Measurements from ENCODE around the gene ADI1.

ADI1 gene

GRCh38 chr2:3532941-3533340 lies 13.6 kb upstream of the ADI1 start:
- no peak for TF ChIP-seq POLR2AphosphoS5 (IDR thresholded peaks at IDR 0.05; ENCODE audit: low read depth, low read length)
- no peak for TF ChIP-seq FOXP2 (optimal IDR thresholded peaks at IDR 0.05; ENCODE audit: borderline replicate concordance, extremely low read depth, extremely low read length, insufficient read depth)
- TF ChIP-seq TAF1 (IDR thresholded peaks at IDR 0.05; ENCODE audit: borderline replicate concordance, insufficient read depth, low read length): no peak
- TF ChIP-seq SIN3A (IDR thresholded peaks at IDR 0.05; ENCODE audit: borderline replicate concordance, insufficient read depth, low read length): no peak
- no peak for TF ChIP-seq REST (IDR thresholded peaks at IDR 0.05; ENCODE audit: insufficient read depth in 1 of 2, low read depth in 2 of 2, low read length in 2 of 2)

- TF ChIP-seq REST (IDR thresholded peaks at IDR 0.05; ENCODE audit: insufficient read depth in 1 of 2, low read depth in 2 of 2, low read length in 2 of 2) (no peak), TAF1 (IDR thresholded peaks at IDR 0.05; ENCODE audit: borderline replicate concordance, insufficient read depth, low read length) (no peak), FOXP2 (optimal IDR thresholded peaks at IDR 0.05; ENCODE audit: borderline replicate concordance, extremely low read depth, extremely low read length, insufficient read depth) (no peak), SIN3A (IDR thresholded peaks at IDR 0.05; ENCODE audit: borderline replicate concordance, insufficient read depth, low read length) (no peak), POLR2AphosphoS5 (IDR thresholded peaks at IDR 0.05; ENCODE audit: low read depth, low read length) (no peak)
Measured at GRCh38 chr2:3529316-3530025, 10.1 kb upstream of the ADI1 start.

GRCh38 chr2:3527886-3528785 lies 8.8 kb upstream of the ADI1 start:
- TF ChIP-seq TAF1 (IDR thresholded peaks at IDR 0.05; ENCODE audit: borderline replicate concordance, insufficient read depth, low read length) (no peak), SIN3A (IDR thresholded peaks at IDR 0.05; ENCODE audit: borderline replicate concordance, insufficient read depth, low read length) (no peak), FOXP2 (optimal IDR thresholded peaks at IDR 0.05; ENCODE audit: borderline replicate concordance, extremely low read depth, extremely low read length, insufficient read depth) (no peak), REST (IDR thresholded peaks at IDR 0.05; ENCODE audit: insufficient read depth in 1 of 2, low read depth in 2 of 2, low read length in 2 of 2) (no peak), POLR2AphosphoS5 (IDR thresholded peaks at IDR 0.05; ENCODE audit: low read depth, low read length) (no peak)

DNA sequence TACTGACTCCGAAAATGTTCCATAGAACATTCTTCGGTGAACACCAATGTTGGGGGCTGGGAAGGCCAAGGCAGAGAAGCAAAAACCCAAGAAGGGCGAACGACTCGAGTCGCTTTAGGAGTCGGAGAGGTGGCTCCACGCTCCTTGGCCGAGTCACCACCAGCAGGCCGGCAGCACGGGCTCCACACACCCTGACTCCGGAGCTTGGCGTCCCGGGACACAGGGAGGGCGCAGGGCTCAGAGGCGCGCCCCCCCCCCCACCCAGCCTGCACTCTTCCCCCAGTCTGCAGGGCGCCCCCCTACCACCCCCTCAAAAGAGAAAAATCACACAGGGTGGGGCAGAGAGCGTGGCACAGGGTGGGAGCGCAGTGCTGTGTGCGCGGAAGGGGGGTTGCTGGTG lies 7.5 kb upstream of the ADI1 start:
- TF ChIP-seq SIN3A (IDR thresholded peaks at IDR 0.05; ENCODE audit: borderline replicate concordance, insufficient read depth, low read length) (no peak), POLR2AphosphoS5 (IDR thresholded peaks at IDR 0.05; ENCODE audit: low read depth, low read length) (no peak), TAF1 (IDR thresholded peaks at IDR 0.05; ENCODE audit: borderline replicate concordance, insufficient read depth, low read length) (no peak), REST (IDR thresholded peaks at IDR 0.05; ENCODE audit: insufficient read depth in 1 of 2, low read depth in 2 of 2, low read length in 2 of 2) (no peak), FOXP2 (optimal IDR thresholded peaks at IDR 0.05; ENCODE audit: borderline replicate concordance, extremely low read depth, extremely low read length, insufficient read depth) (no peak)
